ENCODE results near the gene BBS9.

DNA sequence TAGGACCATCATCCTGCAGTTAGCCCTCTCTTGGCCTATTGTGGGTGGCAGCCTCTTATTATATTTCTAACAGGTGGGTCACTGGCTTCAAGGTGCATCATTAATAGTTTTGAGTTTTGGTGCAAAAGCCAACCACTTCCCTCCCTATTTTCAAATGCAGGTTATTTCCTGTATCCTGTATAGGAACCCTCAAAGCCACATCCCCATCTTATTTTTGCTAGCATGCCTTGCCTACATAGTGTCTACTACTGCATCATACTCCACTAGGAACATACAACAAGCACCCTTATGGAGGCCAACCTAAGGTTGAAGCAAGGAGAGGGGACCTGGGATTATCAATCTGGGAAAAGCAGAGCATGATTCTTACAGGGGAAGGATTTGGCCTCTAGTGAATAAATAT lies 264.4 kb downstream of the BBS9 start:
- TF ChIP-seq, protein P1, sequence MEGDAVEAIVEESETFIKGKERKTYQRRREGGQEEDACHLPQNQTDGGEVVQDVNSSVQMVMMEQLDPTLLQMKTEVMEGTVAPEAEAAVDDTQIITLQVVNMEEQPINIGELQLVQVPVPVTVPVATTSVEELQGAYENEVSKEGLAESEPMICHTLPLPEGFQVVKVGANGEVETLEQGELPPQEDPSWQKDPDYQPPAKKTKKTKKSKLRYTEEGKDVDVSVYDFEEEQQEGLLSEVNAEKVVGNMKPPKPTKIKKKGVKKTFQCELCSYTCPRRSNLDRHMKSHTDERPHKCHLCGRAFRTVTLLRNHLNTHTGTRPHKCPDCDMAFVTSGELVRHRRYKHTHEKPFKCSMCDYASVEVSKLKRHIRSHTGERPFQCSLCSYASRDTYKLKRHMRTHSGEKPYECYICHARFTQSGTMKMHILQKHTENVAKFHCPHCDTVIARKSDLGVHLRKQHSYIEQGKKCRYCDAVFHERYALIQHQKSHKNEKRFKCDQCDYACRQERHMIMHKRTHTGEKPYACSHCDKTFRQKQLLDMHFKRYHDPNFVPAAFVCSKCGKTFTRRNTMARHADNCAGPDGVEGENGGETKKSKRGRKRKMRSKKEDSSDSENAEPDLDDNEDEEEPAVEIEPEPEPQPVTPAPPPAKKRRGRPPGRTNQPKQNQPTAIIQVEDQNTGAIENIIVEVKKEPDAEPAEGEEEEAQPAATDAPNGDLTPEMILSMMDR (conservative IDR thresholded peaks at IDR 0.05), result no peak
- TF ChIP-seq ZFX (IDR thresholded peaks at IDR 0.05), result no peak

Data from C4-2B (cell line).